SK-N-SH (cell line): ENCODE measurements around the gene KMT2B.

ENCODE experiments used
- CHD2 ChIP-seq: fragments of 150-350 bp; IDR thresholded peaks from 2 replicates; pipeline ENCODE4 v1.6.1; 2018; ENCODE audit warnings: low read length; ENCODE audit not compliant: partially characterized antibody
- EP300 ChIP-seq, 2 experiments: IDR thresholded peaks; 2 replicates each; pipeline versions ENCODE4 v1.4.0 to v1.6.1; 2012; ENCODE audit warnings: borderline replicate concordance in 1 of 2, low read depth in 1 of 2, low read length in 1 of 2
- MAX ChIP-seq: IDR thresholded peaks from 2 replicates; pipeline ENCODE4 v1.4.0; 2012; ENCODE audit warnings: low read depth
- MXI1 ChIP-seq: IDR thresholded peaks from 2 replicates; pipeline ENCODE4 v1.6.1; 2012; ENCODE audit warnings: mild to moderate bottlenecking, low read depth, low read length, improper control_type of control experiment
- POLR2AphosphoS5 ChIP-seq: IDR thresholded peaks from 2 replicates; pipeline ENCODE4 v1.6.1; 2012; ENCODE audit warnings: low read depth, low read length
- RAD21 ChIP-seq: IDR thresholded peaks from 2 replicates; pipeline ENCODE4 v1.6.1; 2012; ENCODE audit warnings: mild to moderate bottlenecking, low read length
- RCOR1 ChIP-seq: fragments of 150-350 bp; IDR thresholded peaks from 2 replicates; pipeline ENCODE4 v1.6.1; 2017; ENCODE audit warnings: antibody characterized with exemption, low read length
- RXRA ChIP-seq: IDR thresholded peaks from 2 replicates; pipeline ENCODE4 v1.4.0; 2012; ENCODE audit warnings: low read depth, mild to moderate bottlenecking, borderline replicate concordance
- SMC3 ChIP-seq: IDR thresholded peaks from 2 replicates; pipeline ENCODE4 v1.6.1; 2012; ENCODE audit warnings: low read depth, low read length, improper control_type of control experiment
- YY1 ChIP-seq: IDR thresholded peaks from 2 replicates; pipeline ENCODE4 v1.4.0; 2012; ENCODE audit warnings: low read depth, mild to moderate bottlenecking
- TF ChIP-seq, protein P1 (sequence below): fragments of 200-600 bp; sonication (generic); IDR thresholded peaks from 2 replicates; pipeline ENCODE4 v1.6.1; 2017; ENCODE audit warnings: antibody characterized with exemption, mild to moderate bottlenecking, moderate library complexity
- TF ChIP-seq, protein P2 (sequence below): IDR thresholded peaks from 2 replicates; pipeline ENCODE4 v1.4.0; 2012; ENCODE audit warnings: low read depth, borderline replicate concordance
- TF ChIP-seq, protein P3 (sequence below): IDR thresholded peaks from 2 replicates; pipeline ENCODE4 v1.6.1; 2012; ENCODE audit warnings: mild to moderate bottlenecking, low read depth, low read length, moderate library complexity
- TF ChIP-seq, protein P4 (sequence below): fragments of 150-350 bp; IDR thresholded peaks from 2 replicates; pipeline ENCODE4 v1.6.1; 2016; ENCODE audit warnings: mild to moderate bottlenecking, low read depth, low read length

DNA sequence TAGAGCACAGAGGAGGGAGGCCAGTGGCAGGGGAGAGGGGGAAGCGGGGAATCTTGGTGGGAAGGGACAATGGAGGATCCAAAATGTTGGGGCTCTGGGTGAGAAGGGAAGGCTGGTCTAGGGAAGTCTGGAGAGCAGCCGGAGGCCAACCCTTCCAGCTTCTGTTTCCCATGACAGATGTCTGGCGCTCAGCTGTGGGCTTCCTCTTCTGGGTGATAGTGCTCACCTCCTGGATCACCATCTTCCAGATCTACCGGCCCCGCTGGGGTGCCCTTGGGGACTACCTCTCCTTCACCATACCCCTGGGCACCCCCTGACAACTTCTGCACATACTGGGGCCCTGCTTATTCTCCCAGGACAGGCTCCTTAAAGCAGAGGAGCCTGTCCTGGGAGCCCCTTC lies 28.7 kb downstream of the KMT2B start:
- TF ChIP-seq MXI1 (no peak), SMC3 (no peak), MAX (no peak), EP300 (IDR thresholded peaks at IDR 0.05; ENCODE audit: borderline replicate concordance in 1 of 2, low read depth in 1 of 2, low read length in 1 of 2) (no peak), RCOR1 (no peak), RAD21 (no peak), RXRA (no peak), CHD2 (no peak), YY1 (no peak), POLR2AphosphoS5 (no peak)
- TF ChIP-seq, protein P1, sequence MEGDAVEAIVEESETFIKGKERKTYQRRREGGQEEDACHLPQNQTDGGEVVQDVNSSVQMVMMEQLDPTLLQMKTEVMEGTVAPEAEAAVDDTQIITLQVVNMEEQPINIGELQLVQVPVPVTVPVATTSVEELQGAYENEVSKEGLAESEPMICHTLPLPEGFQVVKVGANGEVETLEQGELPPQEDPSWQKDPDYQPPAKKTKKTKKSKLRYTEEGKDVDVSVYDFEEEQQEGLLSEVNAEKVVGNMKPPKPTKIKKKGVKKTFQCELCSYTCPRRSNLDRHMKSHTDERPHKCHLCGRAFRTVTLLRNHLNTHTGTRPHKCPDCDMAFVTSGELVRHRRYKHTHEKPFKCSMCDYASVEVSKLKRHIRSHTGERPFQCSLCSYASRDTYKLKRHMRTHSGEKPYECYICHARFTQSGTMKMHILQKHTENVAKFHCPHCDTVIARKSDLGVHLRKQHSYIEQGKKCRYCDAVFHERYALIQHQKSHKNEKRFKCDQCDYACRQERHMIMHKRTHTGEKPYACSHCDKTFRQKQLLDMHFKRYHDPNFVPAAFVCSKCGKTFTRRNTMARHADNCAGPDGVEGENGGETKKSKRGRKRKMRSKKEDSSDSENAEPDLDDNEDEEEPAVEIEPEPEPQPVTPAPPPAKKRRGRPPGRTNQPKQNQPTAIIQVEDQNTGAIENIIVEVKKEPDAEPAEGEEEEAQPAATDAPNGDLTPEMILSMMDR: no peak
- TF ChIP-seq, protein P2, sequence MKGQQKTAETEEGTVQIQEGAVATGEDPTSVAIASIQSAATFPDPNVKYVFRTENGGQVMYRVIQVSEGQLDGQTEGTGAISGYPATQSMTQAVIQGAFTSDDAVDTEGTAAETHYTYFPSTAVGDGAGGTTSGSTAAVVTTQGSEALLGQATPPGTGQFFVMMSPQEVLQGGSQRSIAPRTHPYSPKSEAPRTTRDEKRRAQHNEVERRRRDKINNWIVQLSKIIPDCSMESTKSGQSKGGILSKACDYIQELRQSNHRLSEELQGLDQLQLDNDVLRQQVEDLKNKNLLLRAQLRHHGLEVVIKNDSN: no peak
- TF ChIP-seq, protein P3, sequence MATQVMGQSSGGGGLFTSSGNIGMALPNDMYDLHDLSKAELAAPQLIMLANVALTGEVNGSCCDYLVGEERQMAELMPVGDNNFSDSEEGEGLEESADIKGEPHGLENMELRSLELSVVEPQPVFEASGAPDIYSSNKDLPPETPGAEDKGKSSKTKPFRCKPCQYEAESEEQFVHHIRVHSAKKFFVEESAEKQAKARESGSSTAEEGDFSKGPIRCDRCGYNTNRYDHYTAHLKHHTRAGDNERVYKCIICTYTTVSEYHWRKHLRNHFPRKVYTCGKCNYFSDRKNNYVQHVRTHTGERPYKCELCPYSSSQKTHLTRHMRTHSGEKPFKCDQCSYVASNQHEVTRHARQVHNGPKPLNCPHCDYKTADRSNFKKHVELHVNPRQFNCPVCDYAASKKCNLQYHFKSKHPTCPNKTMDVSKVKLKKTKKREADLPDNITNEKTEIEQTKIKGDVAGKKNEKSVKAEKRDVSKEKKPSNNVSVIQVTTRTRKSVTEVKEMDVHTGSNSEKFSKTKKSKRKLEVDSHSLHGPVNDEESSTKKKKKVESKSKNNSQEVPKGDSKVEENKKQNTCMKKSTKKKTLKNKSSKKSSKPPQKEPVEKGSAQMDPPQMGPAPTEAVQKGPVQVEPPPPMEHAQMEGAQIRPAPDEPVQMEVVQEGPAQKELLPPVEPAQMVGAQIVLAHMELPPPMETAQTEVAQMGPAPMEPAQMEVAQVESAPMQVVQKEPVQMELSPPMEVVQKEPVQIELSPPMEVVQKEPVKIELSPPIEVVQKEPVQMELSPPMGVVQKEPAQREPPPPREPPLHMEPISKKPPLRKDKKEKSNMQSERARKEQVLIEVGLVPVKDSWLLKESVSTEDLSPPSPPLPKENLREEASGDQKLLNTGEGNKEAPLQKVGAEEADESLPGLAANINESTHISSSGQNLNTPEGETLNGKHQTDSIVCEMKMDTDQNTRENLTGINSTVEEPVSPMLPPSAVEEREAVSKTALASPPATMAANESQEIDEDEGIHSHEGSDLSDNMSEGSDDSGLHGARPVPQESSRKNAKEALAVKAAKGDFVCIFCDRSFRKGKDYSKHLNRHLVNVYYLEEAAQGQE: no peak
- TF ChIP-seq, protein P4, sequence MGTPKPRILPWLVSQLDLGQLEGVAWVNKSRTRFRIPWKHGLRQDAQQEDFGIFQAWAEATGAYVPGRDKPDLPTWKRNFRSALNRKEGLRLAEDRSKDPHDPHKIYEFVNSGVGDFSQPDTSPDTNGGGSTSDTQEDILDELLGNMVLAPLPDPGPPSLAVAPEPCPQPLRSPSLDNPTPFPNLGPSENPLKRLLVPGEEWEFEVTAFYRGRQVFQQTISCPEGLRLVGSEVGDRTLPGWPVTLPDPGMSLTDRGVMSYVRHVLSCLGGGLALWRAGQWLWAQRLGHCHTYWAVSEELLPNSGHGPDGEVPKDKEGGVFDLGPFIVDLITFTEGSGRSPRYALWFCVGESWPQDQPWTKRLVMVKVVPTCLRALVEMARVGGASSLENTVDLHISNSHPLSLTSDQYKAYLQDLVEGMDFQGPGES: no peak
